ENCODE results near the gene AVL9. TPM values are rescaled to one million over a fixed set of nuclear protein-coding genes. Genes with fewer than 3 reads are reported as not detected.

Gene AVL9
- total RNA-seq, 2 donors from 2014 or later = 21.9 to 27.8 TPM

- no peaks in the 10 kb centered on the region for H3K9me3 ChIP-seq
- no peak overlapping the region for H3K4me3 ChIP-seq
- H3K4me1 ChIP-seq (replicated peaks) = no peaks in the 10 kb centered on the region
- no peak for TF ChIP-seq POLR2A (IDR thresholded peaks at IDR 0.05)
- TF ChIP-seq, protein P1, sequence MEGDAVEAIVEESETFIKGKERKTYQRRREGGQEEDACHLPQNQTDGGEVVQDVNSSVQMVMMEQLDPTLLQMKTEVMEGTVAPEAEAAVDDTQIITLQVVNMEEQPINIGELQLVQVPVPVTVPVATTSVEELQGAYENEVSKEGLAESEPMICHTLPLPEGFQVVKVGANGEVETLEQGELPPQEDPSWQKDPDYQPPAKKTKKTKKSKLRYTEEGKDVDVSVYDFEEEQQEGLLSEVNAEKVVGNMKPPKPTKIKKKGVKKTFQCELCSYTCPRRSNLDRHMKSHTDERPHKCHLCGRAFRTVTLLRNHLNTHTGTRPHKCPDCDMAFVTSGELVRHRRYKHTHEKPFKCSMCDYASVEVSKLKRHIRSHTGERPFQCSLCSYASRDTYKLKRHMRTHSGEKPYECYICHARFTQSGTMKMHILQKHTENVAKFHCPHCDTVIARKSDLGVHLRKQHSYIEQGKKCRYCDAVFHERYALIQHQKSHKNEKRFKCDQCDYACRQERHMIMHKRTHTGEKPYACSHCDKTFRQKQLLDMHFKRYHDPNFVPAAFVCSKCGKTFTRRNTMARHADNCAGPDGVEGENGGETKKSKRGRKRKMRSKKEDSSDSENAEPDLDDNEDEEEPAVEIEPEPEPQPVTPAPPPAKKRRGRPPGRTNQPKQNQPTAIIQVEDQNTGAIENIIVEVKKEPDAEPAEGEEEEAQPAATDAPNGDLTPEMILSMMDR (IDR thresholded peaks at IDR 0.05) = no peak
- no peak for TF ChIP-seq POLR2AphosphoS5 (IDR thresholded peaks at IDR 0.05)
- no peaks in the 10 kb centered on the region for H3K27me3 ChIP-seq (replicated peaks; ENCODE audit: insufficient read depth)
- no peak overlapping the region for H3K27ac ChIP-seq
- intact Hi-C loops (cut with DNase I) = no loop called here
- WGBS = 92% methylated on average over 12 of the region's 12 CpGs
- no peak for DNase-seq (ENCODE audit: low spot score)
- H3K36me3 ChIP-seq = peaks cover 0 to 4% of the 10 kb centered on the region in 2 donors
Observed at GRCh38 chr7:32573110-32573687, 77.9 kb downstream of the AVL9 start.

DNA sequence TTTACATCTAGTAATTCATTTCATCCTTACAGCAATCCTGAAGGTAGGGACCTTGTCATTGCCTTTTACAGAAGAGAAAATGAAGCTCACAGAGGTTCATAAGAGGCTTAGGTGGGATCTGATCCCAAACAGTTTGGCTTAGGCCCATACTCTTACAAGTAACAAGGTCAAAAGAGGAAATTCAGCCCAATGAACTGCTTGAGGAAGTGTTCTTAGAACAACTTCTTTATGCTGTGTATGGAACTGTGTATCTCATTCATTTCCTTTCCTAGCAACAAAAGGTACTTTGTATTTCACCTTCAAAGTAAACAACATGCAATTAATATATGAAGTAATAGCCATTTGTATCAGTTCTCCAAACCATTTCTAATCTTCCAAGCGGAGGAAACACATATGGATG is 79.3 kb downstream of the AVL9 start:
- no peaks in the 10 kb centered on the region for H3K9me3 ChIP-seq
- TF ChIP-seq POLR2AphosphoS5 (IDR thresholded peaks at IDR 0.05) (no peak), POLR2A (IDR thresholded peaks at IDR 0.05) (no peak)
- TF ChIP-seq, protein P1 (IDR thresholded peaks at IDR 0.05) = no peak
- H3K4me1 ChIP-seq (replicated peaks) = no peaks in the 10 kb centered on the region
- H3K27me3 ChIP-seq (replicated peaks; ENCODE audit: insufficient read depth) = no peaks in the 10 kb centered on the region
- peaks cover 0 to 4% of the 10 kb centered on the region in 2 donors for H3K36me3 ChIP-seq
- DNase-seq (ENCODE audit: low spot score) = no peak
- no peak overlapping the region for H3K4me3 ChIP-seq
- 97% methylated on average over 1 of the region's 1 CpG for whole genome bisulfite sequencing
- intact Hi-C loops (cut with DNase I) = no loop called here
- no peak overlapping the region for H3K27ac ChIP-seq

- WGBS = 61% methylated on average over 2 of the region's 2 CpGs
- no peaks in the 10 kb centered on the region for H3K9me3 ChIP-seq
- peaks cover 0 to 4% of the 10 kb centered on the region in 2 donors for H3K36me3 ChIP-seq
- H3K27me3 ChIP-seq (replicated peaks; ENCODE audit: insufficient read depth) = no peaks in the 10 kb centered on the region
- intact Hi-C loops (cut with DNase I) = no loop called here
- TF ChIP-seq POLR2A (IDR thresholded peaks at IDR 0.05) (no peak), POLR2AphosphoS5 (IDR thresholded peaks at IDR 0.05) (no peak)
- TF ChIP-seq, protein P1 (IDR thresholded peaks at IDR 0.05) = no peak
- H3K27ac ChIP-seq = no peak overlapping the region
- DNase-seq (ENCODE audit: low spot score) = no peak
- no peaks in the 10 kb centered on the region for H3K4me1 ChIP-seq (replicated peaks)
- no peak overlapping the region for H3K4me3 ChIP-seq
Observed at GRCh38 chr7:32577421-32577820, 82.1 kb downstream of the AVL9 start.

GRCh38 chr7:32579776-32580175 is 84.5 kb downstream of the AVL9 start:
- no peaks in the 10 kb centered on the region for H3K9me3 ChIP-seq
- H3K4me3 ChIP-seq = no peak overlapping the region
- WGBS = 67% methylated on average over 2 of the region's 2 CpGs
- no peak overlapping the region for H3K27ac ChIP-seq
- intact Hi-C loops (cut with DNase I) = no loop called here
- no peak for DNase-seq (ENCODE audit: low spot score)
- no peaks in the 10 kb centered on the region for H3K4me1 ChIP-seq (replicated peaks)
- no peaks in the 10 kb centered on the region for H3K27me3 ChIP-seq (replicated peaks; ENCODE audit: insufficient read depth)
- H3K36me3 ChIP-seq = no peaks in the 10 kb centered on the region
- TF ChIP-seq POLR2A (IDR thresholded peaks at IDR 0.05) (no peak), POLR2AphosphoS5 (IDR thresholded peaks at IDR 0.05) (no peak)
- TF ChIP-seq, protein P1 (IDR thresholded peaks at IDR 0.05) = no peak

GRCh38 chr7:32580646-32581045 is 85.4 kb downstream of the AVL9 start:
- Histone ChIP-seq H3K27ac (no peak overlapping the region), H3K36me3 (no peaks in the 10 kb centered on the region), H3K9me3 (no peaks in the 10 kb centered on the region), H3K4me1 (replicated peaks) (no peaks in the 10 kb centered on the region), H3K27me3 (replicated peaks; ENCODE audit: insufficient read depth) (no peaks in the 10 kb centered on the region), H3K4me3 (no peak overlapping the region)
- no peak for DNase-seq (ENCODE audit: low spot score)
- WGBS = 89% methylated on average over 4 of the region's 4 CpGs
- no peak for TF ChIP-seq POLR2AphosphoS5 (IDR thresholded peaks at IDR 0.05)
- TF ChIP-seq, protein P1 (IDR thresholded peaks at IDR 0.05) = no peak
- TF ChIP-seq POLR2A (IDR thresholded peaks at IDR 0.05) = no peak
- intact Hi-C loops (cut with DNase I) = no loop called here
